ENCODE measurements around the gene C6orf118. TPM values are rescaled to one million over a fixed set of nuclear protein-coding genes. Genes with fewer than 3 reads are reported as not detected.

Gene C6orf118
- total and polyA plus RNA-seq, 9 of the 15 experiments (the other 6 are each of a cell fraction or from before 2014, with no cell fraction given), result not detected

GRCh38 chr6:165325609-165326008 lies 16.2 kb upstream of the C6orf118 start:
- Histone ChIP-seq H3K4me3 (no peak overlapping the region), H3K9me1 (ENCODE audit: control insufficient read depth, insufficient read depth, low read length) (no peaks in the 10 kb centered on the region), H2AFZ (ENCODE audit: low read depth, low read length) (no peak overlapping the region), H3K79me2 (ENCODE audit: control insufficient read depth, insufficient read depth, low read length) (no peaks in the 10 kb centered on the region), H3K27ac (ENCODE audit: extremely low read depth, low read depth, low read length) (no peak overlapping the region), H3K4me2 (ENCODE audit: insufficient read depth, low read length) (no peak overlapping the region), H4K20me1 (replicated peaks; ENCODE audit: control insufficient read depth, insufficient read depth, low read length) (no peaks in the 10 kb centered on the region), H3K9ac (ENCODE audit: insufficient read depth in 1 of 2, low read depth in 2 of 2, low read length in 2 of 2) (no peak overlapping the region), H3K4me1 (replicated peaks in 1 of 2; ENCODE audit: control insufficient read depth in 2 of 2, insufficient read depth in 2 of 2, low read length in 2 of 2) (no peaks in the 10 kb centered on the region), H3K9me3 (replicated peaks; ENCODE audit: control insufficient read depth, insufficient read depth, low read depth, low read length) (peaks cover 3% of the 10 kb centered on the region; the same call in 1 of the 2 replicates), H3K36me3 (ENCODE audit: control insufficient read depth, insufficient read depth, low read length) (no peaks in the 10 kb centered on the region), H3K27me3 (ENCODE audit: control insufficient read depth in 2 of 2, insufficient read depth in 2 of 2, low read length in 2 of 2) (no peaks in the 10 kb centered on the region)
- intact Hi-C loops (cut with micrococcal nuclease) (no loop called here), in situ Hi-C loops (cut with MboI) (no loop called here)
- TF ChIP-seq KLF16 (IDR thresholded peaks at IDR 0.05), result no peak
- no peak for TF ChIP-seq NCOA1 (IDR thresholded peaks at IDR 0.05; ENCODE audit: low read depth)
- no peak for TF ChIP-seq MAFG (tag; conservative IDR thresholded peaks at IDR 0.05)
- no peak for TF ChIP-seq ZNF764 (CRISPR knock-in tag; IDR thresholded peaks at IDR 0.05; ENCODE audit: low read depth)
- TF ChIP-seq TEAD2 (tag; IDR thresholded peaks at IDR 0.05), result no peak
- TF ChIP-seq TCFL5 (CRISPR knock-in tag; conservative IDR thresholded peaks at IDR 0.05), result no peak
- TF ChIP-seq JUND (IDR thresholded peaks at IDR 0.05; ENCODE audit: borderline replicate concordance, low read depth, low read length), result no peak
- TF ChIP-seq JUND (tag; IDR thresholded peaks at IDR 0.05; ENCODE audit: borderline replicate concordance, low read depth, low read length), result no peak
- TF ChIP-seq EHMT2 (IDR thresholded peaks at IDR 0.05), result no peak
- no peak for TF ChIP-seq ZNF512 (tag; IDR thresholded peaks at IDR 0.05)
- no peak for TF ChIP-seq SMC3 (conservative IDR thresholded peaks at IDR 0.05; ENCODE audit: insufficient read depth, low read depth, low read length)
- TF ChIP-seq RBM15 (IDR thresholded peaks at IDR 0.05; ENCODE audit: insufficient read depth, low read length), result no peak
- no peak for TF ChIP-seq ZNF695 (CRISPR knock-in tag; IDR thresholded peaks at IDR 0.05)
- no peak for TF ChIP-seq ZNF384 (IDR thresholded peaks at IDR 0.05; ENCODE audit: low read depth, low read length)
- no peak for TF ChIP-seq STAT5B (CRISPR knock-in tag; IDR thresholded peaks at IDR 0.05)
- TF ChIP-seq ZNF778 (CRISPR knock-in tag; IDR thresholded peaks at IDR 0.05), result no peak
- TF ChIP-seq BRCA1 (IDR thresholded peaks at IDR 0.05), result no peak
- no peak for TF ChIP-seq BRCA1 (CRISPR knock-in tag; IDR thresholded peaks at IDR 0.05)
- no peak for TF ChIP-seq PREB (CRISPR knock-in tag; IDR thresholded peaks at IDR 0.05)
- WGBS (ENCODE audit: insufficient coverage, low coverage, missing lambda C conversion rate), result 2% methylated on average over 7 of the region's 7 CpGs
- FAIRE-seq (no peak), ATAC-seq (no peak), DNase-seq (ENCODE audit: extremely low read depth in 1 of 4, low spot score in 3 of 4) (no peak)
- CTCF ChIA-PET (ENCODE audit: low intra/inter-chr PET ratio), result no interaction called here
- POLR2A ChIA-PET, result no interaction called here
- BruUV-seq (replicated peaks), result no TSS peak

Data from K562 (cell line).